ENCODE measurements around the gene HACL1. TPM values are rescaled to one million over a fixed set of nuclear protein-coding genes. Genes with fewer than 3 reads are reported as not detected.

The HACL1 gene
- total and polyA plus RNA-seq, 8 donors: 6.5 to 18.8 (median 12.1) TPM

DNA sequence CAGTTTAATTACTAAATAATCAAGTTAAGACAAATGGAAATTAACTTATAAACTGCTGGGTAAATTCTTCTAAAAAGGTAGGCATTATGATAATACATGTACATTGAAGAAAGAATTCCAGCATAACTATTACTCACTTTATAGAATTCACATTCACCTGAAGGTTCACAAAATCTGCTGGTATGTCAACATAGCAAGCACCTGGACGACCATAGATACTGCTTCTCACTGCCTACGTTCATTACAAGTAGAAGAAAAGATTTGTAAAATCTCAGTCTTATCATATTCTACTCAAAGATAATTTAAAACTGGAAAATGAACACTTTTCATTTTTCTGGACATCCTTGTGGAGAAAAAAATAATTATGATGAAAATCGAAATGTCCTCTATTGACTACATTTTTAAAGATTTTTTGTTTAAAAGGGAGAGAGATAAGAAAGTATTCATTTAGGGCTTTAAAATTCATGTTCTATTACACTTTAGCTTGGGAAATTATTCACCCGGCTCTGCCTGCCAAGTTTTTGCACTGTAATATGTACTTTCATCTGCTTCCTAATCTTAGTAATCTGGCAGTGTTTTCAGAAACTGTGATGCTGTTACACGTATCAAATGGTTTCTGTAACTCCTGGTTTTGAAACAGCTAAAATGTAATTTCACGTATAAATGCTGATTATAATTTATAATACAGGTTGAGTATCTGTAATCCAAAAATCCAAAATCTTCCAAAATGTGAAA lies 16.1 kb downstream of the HACL1 start:
- H3K4me3 ChIP-seq: no peak overlapping the region
- WGBS, 2 donors: 14 to 15% methylated on average over 6 of the region's 6 CpGs
- H3K4me1 ChIP-seq: peaks cover 0 to 19% (median 5%) of the 10 kb centered on the region in 3 donors
- peak; percentile 68 for FAIRE-seq
- ATAC-seq: peak; percentile 71 to 88 (median 84)
- H3K9me3 ChIP-seq: no peaks in the 10 kb centered on the region
- DNase-seq: no peak
- H3K27ac ChIP-seq: peak overlapping the region in 2 of 4 donors; percentile 39 to 47
- peaks cover 0 to 40% (median 8%) of the 10 kb centered on the region in 3 donors for H3K36me3 ChIP-seq
- intact Hi-C loops (cut with DNase I): no loop called here
- no peaks in the 10 kb centered on the region for H3K27me3 ChIP-seq
- no peak for TF ChIP-seq CTCF (IDR thresholded peaks at IDR 0.05)

GRCh38 chr3:15581471-15582394 lies 19.6 kb downstream of the HACL1 start:
- Histone ChIP-seq H3K27me3 (no peaks in the 10 kb centered on the region), H3K9me3 (no peaks in the 10 kb centered on the region), H3K4me1 (peaks cover 0 to 19% (median 5%) of the 10 kb centered on the region in 3 donors), H3K27ac (no peak overlapping the region), H3K36me3 (peaks cover 0 to 20% (median 0%) of the 10 kb centered on the region in 3 donors), H3K4me3 (no peak overlapping the region)
- FAIRE-seq (no peak), ATAC-seq (no peak), DNase-seq (no peak)
- TF ChIP-seq CTCF (IDR thresholded peaks at IDR 0.05): no peak
- intact Hi-C loops (cut with DNase I): no loop called here
- 91 to 93% methylated on average over 3 of the region's 3 CpGs for WGBS, 2 donors

- DNase-seq (no peak), ATAC-seq (no peak), FAIRE-seq (no peak)
- WGBS, 2 donors: 22 to 34% methylated on average over 2 of the region's 2 CpGs
- Histone ChIP-seq H3K4me1 (peaks cover 0 to 4% (median 0%) of the 10 kb centered on the region in 3 donors), H3K36me3 (peaks cover 0 to 20% (median 0%) of the 10 kb centered on the region in 3 donors), H3K4me3 (no peak overlapping the region), H3K27ac (no peak overlapping the region), H3K9me3 (no peaks in the 10 kb centered on the region), H3K27me3 (no peaks in the 10 kb centered on the region)
- no peak for TF ChIP-seq CTCF (IDR thresholded peaks at IDR 0.05)
- intact Hi-C loops (cut with DNase I): no loop called here
Observed at GRCh38 chr3:15579051-15579450, 22.3 kb downstream of the HACL1 start.

- intact Hi-C loops (cut with DNase I): no loop called here
- no peak overlapping the region for H3K4me3 ChIP-seq
- DNase-seq: no peak
- H3K36me3 ChIP-seq: peaks cover 0 to 20% (median 0%) of the 10 kb centered on the region in 3 donors
- H3K9me3 ChIP-seq: no peaks in the 10 kb centered on the region
- peaks cover 0 to 4% (median 0%) of the 10 kb centered on the region in 3 donors for H3K4me1 ChIP-seq
- H3K27ac ChIP-seq: no peak overlapping the region
- ATAC-seq: peak in 1 of 4 donors; percentile 25
- H3K27me3 ChIP-seq: no peaks in the 10 kb centered on the region
- no peak for FAIRE-seq
- WGBS, 2 donors: 52 to 63% methylated on average over 3 of the region's 3 CpGs
- TF ChIP-seq CTCF (IDR thresholded peaks at IDR 0.05): no peak
Observed at GRCh38 chr3:15578289-15578867, 23.0 kb downstream of the HACL1 start.
